GM23338 (cell line): ENCODE results near the gene CCDC184. TPM values are rescaled to one million over a fixed set of nuclear protein-coding genes. Genes with fewer than 3 reads are reported as not detected.
"Not testable (repeated sequence)": the region's sequence is repeated elsewhere in the genome, so short reads cannot be mapped to it uniquely, and the experiment has no call there.

Experiments used
- ATAC-seq: fragments of 200-7000 bp; cut with Tn5 transposase; 3 replicates; pipeline ENCODE4 v1.9.1; 2020
- DNase-seq: peaks from one replicate; pipeline ENCODE4 v3.0.0-alpha.2; 2015; ENCODE audit warnings: low spot score
- H2AFZ ChIP-seq: fragments of 200-600 bp; sonication (generic); 2 replicates; pipeline ENCODE4 v1.8.0; 2016; ENCODE audit warnings: antibody characterized with exemption, mild to moderate bottlenecking, moderate library complexity
- H3F3A ChIP-seq: fragments of 200-600 bp; sonication (generic); replicated peaks from 2 replicates; pipeline ENCODE4 v1.8.0; 2017; ENCODE audit warnings: antibody characterized with exemption, mixed run types, low read depth
- H3K27ac ChIP-seq: fragments of 200-600 bp; sonication (generic); 2 replicates; pipeline ENCODE4 v1.6.1; 2016; ENCODE audit warnings: low read depth
- H3K27me3 ChIP-seq: fragments of 200-600 bp; sonication (generic); 2 replicates; pipeline ENCODE4 v1.8.0; 2016; ENCODE audit warnings: mild to moderate bottlenecking, mixed run types, moderate library complexity; ENCODE audit not compliant: insufficient read depth
- H3K36me3 ChIP-seq: fragments of 200-600 bp; sonication (generic); 2 replicates; pipeline ENCODE4 v1.8.0; 2016; ENCODE audit warnings: mild to moderate bottlenecking; ENCODE audit not compliant: insufficient read depth
- H3K4me1 ChIP-seq: fragments of 200-600 bp; sonication (generic); 2 replicates; pipeline ENCODE4 v1.8.0; 2016; ENCODE audit warnings: mild to moderate bottlenecking, moderate library complexity; ENCODE audit not compliant: insufficient read depth
- H3K4me2 ChIP-seq: fragments of 200-600 bp; sonication (generic); 2 replicates; pipeline ENCODE4 v1.7.1; 2017; ENCODE audit warnings: mixed run types
- H3K4me3 ChIP-seq: fragments of 200-600 bp; sonication (generic); 2 replicates; pipeline ENCODE4 v1.6.1; 2016; ENCODE audit warnings: mixed run types
- H3K79me2 ChIP-seq: fragments of 200-600 bp; sonication (generic); replicated peaks from 2 replicates; pipeline ENCODE4 v1.8.0; 2017; ENCODE audit warnings: mild to moderate bottlenecking; ENCODE audit not compliant: insufficient read depth
- H3K9me2 ChIP-seq: fragments of 200-600 bp; sonication (generic); 2 replicates; pipeline ENCODE4 v1.8.0; 2017; ENCODE audit not compliant: insufficient read depth
- H4K20me1 ChIP-seq: fragments of 200-600 bp; sonication (generic); replicated peaks from 2 replicates; pipeline ENCODE4 v1.8.0; 2017; ENCODE audit warnings: mild to moderate bottlenecking; ENCODE audit not compliant: insufficient read depth
- H3K27ac Mint-ChIP-seq: 2 replicates; pipeline ENCODE4 v1.8.0; 2020; ENCODE audit warnings: inconsistent platforms, mild to moderate bottlenecking, moderate library complexity, mixed read lengths
- H3K27me3 Mint-ChIP-seq: 3 replicates; pipeline ENCODE4 v1.8.0; 2022; ENCODE audit warnings: low read depth, mild to moderate bottlenecking, moderate library complexity, mixed read lengths, inconsistent platforms; ENCODE audit not compliant: insufficient read depth, poor library complexity
- H3K36me3 Mint-ChIP-seq: 3 replicates; pipeline ENCODE4 v1.8.0; 2021; ENCODE audit warnings: low read depth, mild to moderate bottlenecking, inconsistent platforms, moderate library complexity, mixed read lengths
- H3K4me1 Mint-ChIP-seq: 3 replicates; pipeline ENCODE4 v1.8.0; 2020; ENCODE audit warnings: mild to moderate bottlenecking, inconsistent platforms, mixed read lengths
- H3K4me3 Mint-ChIP-seq: 3 replicates; pipeline ENCODE4 v1.8.0; 2021; ENCODE audit warnings: moderate library complexity, mild to moderate bottlenecking, inconsistent platforms, mixed read lengths
- H3K9me3 Mint-ChIP-seq: 3 replicates; pipeline ENCODE4 v1.8.0; 2020; ENCODE audit warnings: moderate library complexity, mild to moderate bottlenecking, inconsistent platforms, mixed read lengths
- CREB1 ChIP-seq: fragments of 250-450 bp; sonication (Bioruptor Pico); IDR thresholded peaks from 2 replicates; pipeline ENCODE4 v1.5.0; 2020; ENCODE audit warnings: low read depth, mild to moderate bottlenecking, moderate library complexity
- CTCF ChIP-seq, 2 experiments: fragments of 200-600 bp in 1 of 2; sonication (generic) in 1 of 2; conservative IDR thresholded peaks; 2 replicates each; pipeline versions ENCODE4 v1.5.1 to v1.6.1; 2016 to 2017; ENCODE audit warnings: antibody characterized with exemption in 2 of 2, low read depth in 2 of 2, mild to moderate bottlenecking in 2 of 2, moderate library complexity in 1 of 2
- EZH2 ChIP-seq: fragments of 200-600 bp; sonication (generic); IDR thresholded peaks from one replicate; pipeline ENCODE4 v1.8.0; 2017; ENCODE audit warnings: antibody characterized with exemption, mild to moderate bottlenecking, low read depth; ENCODE audit not compliant: unreplicated experiment
- NANOG ChIP-seq: IDR thresholded peaks from 2 replicates; pipeline ENCODE4 v1.6.1; 2016; ENCODE audit warnings: antibody characterized with exemption, borderline replicate concordance
- POLR2AphosphoS5 ChIP-seq: IDR thresholded peaks from 2 replicates; pipeline ENCODE4 v1.6.1; 2016; ENCODE audit warnings: antibody characterized with exemption, low read depth
- STAT1 ChIP-seq: IDR thresholded peaks from one replicate; pipeline ENCODE4 v1.6.1; 2016; ENCODE audit warnings: antibody characterized with exemption; ENCODE audit not compliant: unreplicated experiment
- ZNF331 ChIP-seq: fragments of 250-450 bp; sonication (Bioruptor Pico); IDR thresholded peaks from 2 replicates; pipeline ENCODE4 v1.5.0; 2020; ENCODE audit warnings: low read depth, mild to moderate bottlenecking, moderate library complexity
- polyA plus RNA-seq: library from polyadenylated mRNA; unstranded; fragments of >200 nt; fragmentation: Nextera tagmentation; extraction: Ambion mirVana; gene quantifications from 2 replicates; pipeline ENCODE4 v1.2.1, GENCODE V29; 2016
- total RNA-seq: library from RNA; depleted of rRNA; stranded (reverse); fragments of >200 nt; shearing (Covaris generic); gene quantifications from 2 replicates; pipeline ENCODE4 v1.2.3, GENCODE V29; 2014
- TF ChIP-seq, protein P1 (sequence below): IDR thresholded peaks from one replicate; pipeline ENCODE4 v1.6.1; 2018; ENCODE audit warnings: antibody characterized with exemption; ENCODE audit not compliant: unreplicated experiment

CCDC184 gene
- total and polyA plus RNA-seq, 2 experiments from 2014 or later: 1.8 to 2.8 TPM

DNA sequence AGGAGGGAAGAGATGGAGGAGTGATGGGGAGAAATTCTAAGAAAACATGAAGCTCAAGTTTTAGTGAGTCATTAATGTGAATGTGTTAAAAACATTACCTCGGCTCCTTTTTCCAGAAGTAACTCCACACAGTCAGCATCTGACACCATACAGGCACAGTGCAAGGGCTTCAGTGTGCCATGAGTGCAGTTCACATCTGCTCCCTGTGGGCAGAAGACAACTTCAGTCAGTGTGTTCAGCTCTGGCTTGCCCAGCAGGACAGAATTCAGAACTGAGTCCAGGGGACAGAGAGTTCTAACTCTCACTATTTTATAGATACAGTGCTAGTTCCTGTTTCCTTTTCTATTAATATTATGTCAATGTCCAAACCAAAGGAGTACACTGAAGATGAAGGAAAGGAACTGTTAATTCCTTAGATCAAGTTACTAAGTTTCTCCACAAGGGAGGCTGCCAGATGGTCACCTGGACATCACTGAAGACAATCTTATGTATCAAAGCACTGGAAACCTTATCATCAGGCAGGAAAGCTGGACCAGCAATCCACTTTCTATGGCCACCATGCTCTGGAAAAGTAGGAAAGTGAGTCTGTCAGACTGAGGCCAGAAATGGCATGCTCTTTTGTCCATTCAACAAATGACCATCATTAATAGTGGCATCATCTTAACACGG lies 32.2 kb upstream of the CCDC184 start (continued):
- TF ChIP-seq, protein P1, sequence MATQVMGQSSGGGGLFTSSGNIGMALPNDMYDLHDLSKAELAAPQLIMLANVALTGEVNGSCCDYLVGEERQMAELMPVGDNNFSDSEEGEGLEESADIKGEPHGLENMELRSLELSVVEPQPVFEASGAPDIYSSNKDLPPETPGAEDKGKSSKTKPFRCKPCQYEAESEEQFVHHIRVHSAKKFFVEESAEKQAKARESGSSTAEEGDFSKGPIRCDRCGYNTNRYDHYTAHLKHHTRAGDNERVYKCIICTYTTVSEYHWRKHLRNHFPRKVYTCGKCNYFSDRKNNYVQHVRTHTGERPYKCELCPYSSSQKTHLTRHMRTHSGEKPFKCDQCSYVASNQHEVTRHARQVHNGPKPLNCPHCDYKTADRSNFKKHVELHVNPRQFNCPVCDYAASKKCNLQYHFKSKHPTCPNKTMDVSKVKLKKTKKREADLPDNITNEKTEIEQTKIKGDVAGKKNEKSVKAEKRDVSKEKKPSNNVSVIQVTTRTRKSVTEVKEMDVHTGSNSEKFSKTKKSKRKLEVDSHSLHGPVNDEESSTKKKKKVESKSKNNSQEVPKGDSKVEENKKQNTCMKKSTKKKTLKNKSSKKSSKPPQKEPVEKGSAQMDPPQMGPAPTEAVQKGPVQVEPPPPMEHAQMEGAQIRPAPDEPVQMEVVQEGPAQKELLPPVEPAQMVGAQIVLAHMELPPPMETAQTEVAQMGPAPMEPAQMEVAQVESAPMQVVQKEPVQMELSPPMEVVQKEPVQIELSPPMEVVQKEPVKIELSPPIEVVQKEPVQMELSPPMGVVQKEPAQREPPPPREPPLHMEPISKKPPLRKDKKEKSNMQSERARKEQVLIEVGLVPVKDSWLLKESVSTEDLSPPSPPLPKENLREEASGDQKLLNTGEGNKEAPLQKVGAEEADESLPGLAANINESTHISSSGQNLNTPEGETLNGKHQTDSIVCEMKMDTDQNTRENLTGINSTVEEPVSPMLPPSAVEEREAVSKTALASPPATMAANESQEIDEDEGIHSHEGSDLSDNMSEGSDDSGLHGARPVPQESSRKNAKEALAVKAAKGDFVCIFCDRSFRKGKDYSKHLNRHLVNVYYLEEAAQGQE: no peak
- TF ChIP-seq NANOG: no peak
- TF ChIP-seq EZH2: no peak
- TF ChIP-seq ZNF331 (CRISPR knock-in tag): no peak
- no peak for TF ChIP-seq CREB1
- no peak for TF ChIP-seq STAT1
- TF ChIP-seq CTCF (conservative IDR thresholded peaks at IDR 0.05; ENCODE audit: low read depth in 2 of 2): no peak

DNA sequence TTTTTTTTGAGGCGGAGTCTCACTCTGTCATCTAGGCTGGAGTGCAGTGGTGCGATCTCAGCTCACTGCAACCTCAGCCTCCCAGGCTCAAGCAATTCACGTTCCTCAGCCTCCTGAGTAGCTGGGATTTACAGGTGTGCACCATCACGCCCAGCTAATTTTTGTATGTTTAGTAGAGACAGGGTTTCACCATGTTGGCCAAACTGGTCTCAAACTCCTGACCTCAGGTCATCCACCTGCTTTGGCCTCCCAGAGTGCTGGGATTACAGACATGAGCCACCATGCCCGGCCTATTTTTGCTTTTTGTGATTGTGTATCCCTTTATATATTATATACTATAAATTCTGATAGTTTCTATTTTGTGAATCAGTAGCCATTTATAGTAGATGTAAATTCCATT lies 27.7 kb upstream of the CCDC184 start:
- H3K27ac ChIP-seq, H3K4me1 ChIP-seq, DNase-seq, H3K9me3 Mint-ChIP-seq, H3K4me3 Mint-ChIP-seq, H3K4me2 ChIP-seq, H3K27me3 Mint-ChIP-seq, H3K36me3 ChIP-seq, H3K9me2 ChIP-seq, H4K20me1 ChIP-seq, H3K27ac Mint-ChIP-seq, H3K79me2 ChIP-seq, H2AFZ ChIP-seq, H3F3A ChIP-seq, H3K27me3 ChIP-seq, H3K36me3 Mint-ChIP-seq, ATAC-seq, H3K4me3 ChIP-seq: not testable (repeated sequence)
- H3K4me1 Mint-ChIP-seq: peaks cover 13% of the 10 kb centered on the region

GRCh38 chr12:48156652-48157017 lies 26.8 kb upstream of the CCDC184 start:
- 0 out of 2 replicates have a peak overlapping the region, but pooled peaks have one; percentile 79 for H3K27ac ChIP-seq
- Mint-ChIP-seq H3K27ac (0 out of 2 replicates have a peak overlapping the region, but pooled peaks have one; percentile 45), H3K36me3 (no peaks in the 10 kb centered on the region; the same call in 2 of the 3 replicates)
- TF ChIP-seq STAT1: no peak
- TF ChIP-seq POLR2AphosphoS5: no peak
- TF ChIP-seq, protein P1: no peak

More at GRCh38 chr12:48156652-48157017, 26.8 kb upstream of the CCDC184 start:
- Histone ChIP-seq H3F3A (no peaks in the 10 kb centered on the region), H3K4me1 (peaks cover 7% of the 10 kb centered on the region; the same call in 1 of the 2 replicates), H3K4me3 (peak overlapping the region; percentile 73), H3K36me3 (no peaks in the 10 kb centered on the region), H3K79me2 (no peaks in the 10 kb centered on the region), H3K4me2 (peak overlapping the region; percentile 78), H3K27me3 (no peaks in the 10 kb centered on the region), H4K20me1 (no peaks in the 10 kb centered on the region), H2AFZ (peak overlapping the region; percentile 86), H3K9me2 (no peaks in the 10 kb centered on the region)
- Mint-ChIP-seq H3K27me3 (peaks cover 5% of the 10 kb centered on the region), H3K4me3 (peak overlapping the region; percentile 95), H3K9me3 (no peaks in the 10 kb centered on the region), H3K4me1 (peaks cover 13% of the 10 kb centered on the region)
- no peak for DNase-seq
- peak; percentile 11 for ATAC-seq
